Thyroid gland (tissue), 4 donors: ENCODE data around the gene MAP3K12. TPM values are rescaled to one million over a fixed set of nuclear protein-coding genes. Genes with fewer than 3 reads are reported as not detected.
A peak's percentile ranks its signal among the peaks of the same experiment; 100 is the strongest.

Source experiments
- DNase-seq, 2 donors: peaks; one replicate each; pipeline ENCODE4 v3.0.0-alpha.2; 2019
- H3K27ac ChIP-seq, 3 donors: fragments of 200-600 bp; sonication (generic); 1 replicate in 2 of 3; 2 replicates in 1 of 3; pipeline ENCODE4 v1.5.1; 2016 to 2019; ENCODE audit warnings: mild to moderate bottlenecking in 1 of 3, moderate library complexity in 1 of 3
- H3K27me3 ChIP-seq: fragments of 200-600 bp; sonication (generic); one replicate; pipeline ENCODE4 v1.5.1; 2019
- H3K36me3 ChIP-seq, 2 donors: fragments of 200-600 bp; sonication (generic); one replicate each; pipeline ENCODE4 v1.5.1; 2016 to 2019
- H3K4me1 ChIP-seq, 2 donors: fragments of 200-600 bp; sonication (generic); one replicate each; pipeline ENCODE4 v1.5.1; 2017 to 2019
- H3K4me3 ChIP-seq, 3 donors: fragments of 200-600 bp; sonication (generic); replicated peaks in 1 of 3; 1 replicate in 2 of 3; 2 replicates in 1 of 3; pipeline ENCODE4 v1.5.1; 2016; ENCODE audit warnings: mild to moderate bottlenecking in 1 of 3
- H3K9me3 ChIP-seq: fragments of 200-600 bp; sonication (generic); one replicate; pipeline ENCODE4 v1.5.1; 2017
- CTCF ChIP-seq, 6 experiments: fragments of 200-600 bp in 3 of 6; fragments of 450-650 bp in 3 of 6; sonication (generic) in 3 of 6; IDR thresholded peaks; one replicate each; pipeline ENCODE4 v1.5.1; 2016 to 2019; ENCODE audit warnings: antibody characterized with exemption in 6 of 6, mild to moderate bottlenecking in 2 of 6, inconsistent platforms in 1 of 6, moderate library complexity in 1 of 6
- POLR2A ChIP-seq, 2 donors: fragments of 450-650 bp; IDR thresholded peaks; one replicate each; pipeline ENCODE4 v1.6.1; 2017; ENCODE audit warnings: antibody characterized with exemption in 2 of 2, mild to moderate bottlenecking in 2 of 2, moderate library complexity in 1 of 2
- WGBS, 2 donors: methylation state at CpG; one replicate each; pipeline ENCODE4 v1.1.5; 2017; 5-methylcytosine and 5-hydroxymethylcytosine counted together
- intact Hi-C: fragments of 100-400 bp; cut with DNase I; formaldehyde crosslinking; loops from one replicate; pipeline ENCODE4 v1.15.1; 2023
- total RNA-seq, 4 donors: library from RNA; depleted of rRNA; stranded (reverse); fragments of >200 nt; gene quantifications; one replicate each; pipeline ENCODE4 v1.2.3, GENCODE V29; 2016

Gene MAP3K12
- total RNA-seq, 4 donors from 2014 or later = 5.2 to 12.9 (median 10.6) TPM

- Histone ChIP-seq H3K4me3 (no peak overlapping the region), H3K27me3 (no peaks in the 10 kb centered on the region), H3K9me3 (no peaks in the 10 kb centered on the region), H3K27ac (no peak overlapping the region), H3K4me1 (no peaks in the 10 kb centered on the region), H3K36me3 (peaks cover 95 to 100% of the 10 kb centered on the region in 2 donors)
- no peak for DNase-seq
- TF ChIP-seq CTCF (IDR thresholded peaks at IDR 0.05) = no peak
- no peak for TF ChIP-seq POLR2A (IDR thresholded peaks at IDR 0.05)
- intact Hi-C loops = no loop called here
- WGBS, 2 donors = 87 to 89% methylated on average over 3 of the region's 3 CpGs
These were observed 38.2 kb downstream of the MAP3K12 start for GRCh38 chr12:53461059-53461458.

- peaks cover 3 to 8% of the 10 kb centered on the region in 2 donors for H3K4me1 ChIP-seq
- no peak for DNase-seq
- peaks cover 91 to 98% of the 10 kb centered on the region in 2 donors for H3K36me3 ChIP-seq
- H3K4me3 ChIP-seq = no peak overlapping the region
- no peaks in the 10 kb centered on the region for H3K27me3 ChIP-seq
- intact Hi-C loops = loop anchor here (5.0 kb wide), 1 partner anchor 48 kb away; the partner anchor contains the start of gene NPFF
- 80 to 82% methylated on average over 4 of the region's 4 CpGs for WGBS, 2 donors
- H3K27ac ChIP-seq = no peak overlapping the region
- no peaks in the 10 kb centered on the region for H3K9me3 ChIP-seq
- TF ChIP-seq CTCF (IDR thresholded peaks at IDR 0.05) (no peak), POLR2A (IDR thresholded peaks at IDR 0.05) (no peak)
These were observed 40.2 kb downstream of the MAP3K12 start for GRCh38 chr12:53459097-53459496.

GRCh38 chr12:53456654-53457366, 42.4 kb downstream of the MAP3K12 start:
- Histone ChIP-seq H3K4me3 (no peak overlapping the region), H3K27me3 (no peaks in the 10 kb centered on the region), H3K4me1 (peaks cover 13 to 21% of the 10 kb centered on the region in 2 donors), H3K9me3 (no peaks in the 10 kb centered on the region), H3K27ac (no peak overlapping the region), H3K36me3 (peaks cover 68 to 76% of the 10 kb centered on the region in 2 donors)
- DNase-seq = no peak
- 62 to 67% methylated on average over 6 of the region's 6 CpGs for WGBS, 2 donors
- TF ChIP-seq POLR2A (IDR thresholded peaks at IDR 0.05) (no peak), CTCF (IDR thresholded peaks at IDR 0.05) (no peak)
- intact Hi-C loops = loop anchor here (5.0 kb wide), 1 partner anchor 50 kb away; the partner anchor contains the start of gene NPFF

- TF ChIP-seq POLR2A (IDR thresholded peaks at IDR 0.05) (no peak), CTCF (IDR thresholded peaks at IDR 0.05) (no peak)
- peaks cover 47 to 55% of the 10 kb centered on the region in 2 donors for H3K36me3 ChIP-seq
- peaks cover 13 to 21% of the 10 kb centered on the region in 2 donors for H3K4me1 ChIP-seq
- intact Hi-C loops = loop anchor here (5.0 kb wide), 1 partner anchor 53 kb away; the partner anchor contains the start of gene NPFF
- H3K27ac ChIP-seq = no peak overlapping the region
- H3K4me3 ChIP-seq = no peak overlapping the region
- no peaks in the 10 kb centered on the region for H3K27me3 ChIP-seq
- 53 to 62% methylated on average over 3 of the region's 3 CpGs for WGBS, 2 donors
- no peak for DNase-seq
- H3K9me3 ChIP-seq = no peaks in the 10 kb centered on the region
These were observed 44.6 kb downstream of the MAP3K12 start for GRCh38 chr12:53454707-53455106.

GRCh38 chr12:53453953-53454640, 45.2 kb downstream of the MAP3K12 start:
- Histone ChIP-seq H3K9me3 (no peaks in the 10 kb centered on the region), H3K4me1 (peaks cover 13 to 21% of the 10 kb centered on the region in 2 donors), H3K4me3 (no peak overlapping the region), H3K27ac (peak overlapping the region in 1 of 3 donors; percentile 99), H3K36me3 (peaks cover 41 to 48% of the 10 kb centered on the region in 2 donors), H3K27me3 (no peaks in the 10 kb centered on the region)
- TF ChIP-seq CTCF (IDR thresholded peaks at IDR 0.05) (no peak), POLR2A (IDR thresholded peaks at IDR 0.05) (no peak)
- 27% methylated on average over 6 of the region's 6 CpGs for WGBS, 2 donors
- intact Hi-C loops = no loop called here
- no peak for DNase-seq
